Sigmoid colon (tissue), 4 donors: Measurements from ENCODE around the gene HEMGN.

ENCODE experiments used
- EP300 ChIP-seq, 4 donors: sonication (generic); formaldehyde crosslinking; IDR thresholded peaks; one replicate each; pipeline ENCODE4 v1.6.1; 2017; ENCODE audit warnings: antibody characterized with exemption in 4 of 4
- POLR2A ChIP-seq, 2 donors: fragments of 450-650 bp; IDR thresholded peaks; one replicate each; pipeline ENCODE4 v1.6.1; 2016; ENCODE audit warnings: antibody characterized with exemption in 2 of 2, mild to moderate bottlenecking in 2 of 2, moderate library complexity in 2 of 2

DNA sequence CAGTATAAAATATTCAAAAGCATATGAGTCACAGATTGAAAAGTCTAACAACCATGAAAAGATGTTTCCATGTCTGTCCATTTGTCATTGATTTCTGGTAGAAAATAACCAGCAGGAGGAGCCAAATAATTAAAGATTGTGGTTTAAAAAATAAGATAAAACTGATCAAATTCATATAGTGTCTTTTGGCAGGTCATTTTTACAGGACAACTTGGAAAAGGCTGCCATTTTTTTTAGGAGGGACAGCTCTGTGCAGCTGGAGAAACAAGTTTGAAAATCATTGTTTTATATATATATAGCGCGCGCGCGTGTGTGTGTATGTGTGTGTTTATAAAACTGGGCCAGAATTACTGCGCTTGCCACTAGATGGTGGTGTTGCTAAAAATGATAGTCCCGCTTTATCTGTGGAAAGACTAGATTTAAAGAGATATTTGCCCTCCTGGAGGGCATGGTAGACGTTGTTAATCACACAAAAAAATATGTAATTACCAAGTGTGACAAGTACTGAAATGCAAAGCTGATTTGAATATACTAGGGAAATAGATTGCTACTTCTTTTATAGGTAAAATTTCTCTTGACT, 14.4 kb downstream of the HEMGN start:
- TF ChIP-seq POLR2A (IDR thresholded peaks at IDR 0.05), result no peak
- TF ChIP-seq EP300 (IDR thresholded peaks at IDR 0.05), result no peak
